Stimulated activated naive CD8-positive, alpha-beta T cell treated with anti-CD3 and anti-CD28 coated beads, Interleukin-15, amount 100 ng/mL, for 72 hours (primary cell): ENCODE data around the gene NNT.
"Not testable (repeated sequence)": the region's sequence is repeated elsewhere in the genome, so short reads cannot be mapped to it uniquely, and the experiment has no call there.

ENCODE experiments used
- ATAC-seq: fragments of 150-1000 bp; cut with Tn5 transposase; 2 replicates; pipeline ENCODE4 v1.10.0; 2021; ENCODE audit warnings: mild to moderate bottlenecking, moderate library complexity
- DNase-seq, 2 donors: peaks; one replicate each; pipeline ENCODE4 v3.0.0; 2021 to 2022
- H3K27ac Mint-ChIP-seq, 2 donors: one replicate each; pipeline ENCODE4 v1.8.0; 2022; ENCODE audit warnings: mild to moderate bottlenecking in 2 of 2, mixed read lengths in 2 of 2, moderate library complexity in 2 of 2
- H3K27me3 Mint-ChIP-seq: one replicate; pipeline ENCODE4 v1.8.0; 2022; ENCODE audit warnings: mixed read lengths
- H3K4me1 Mint-ChIP-seq: one replicate; pipeline ENCODE4 v1.8.0; 2022; ENCODE audit warnings: mild to moderate bottlenecking, mixed read lengths
- H3K4me3 Mint-ChIP-seq, 2 donors: one replicate each; pipeline ENCODE4 v1.8.0; 2022; ENCODE audit warnings: mild to moderate bottlenecking in 2 of 2, mixed read lengths in 2 of 2, moderate library complexity in 1 of 2
- H3K9me3 Mint-ChIP-seq, 2 donors: one replicate each; pipeline ENCODE4 v1.8.0; 2022; ENCODE audit warnings: mixed read lengths in 2 of 2

Gene NNT

GRCh38 chr5:43663916-43664315 is 60.9 kb downstream of the NNT start:
- ATAC-seq (no peak), DNase-seq (no peak)
- peaks cover 4 to 7% of the 10 kb centered on the region in 2 donors for H3K9me3 Mint-ChIP-seq
- no peaks in the 10 kb centered on the region for H3K27me3 Mint-ChIP-seq
- H3K4me1 Mint-ChIP-seq = no peaks in the 10 kb centered on the region
- no peak overlapping the region for H3K4me3 Mint-ChIP-seq
- H3K27ac Mint-ChIP-seq = no peak overlapping the region

- ATAC-seq = no peak
- H3K4me3 Mint-ChIP-seq = no peak overlapping the region
- no peaks in the 10 kb centered on the region for H3K4me1 Mint-ChIP-seq
- H3K9me3 Mint-ChIP-seq = peaks cover 4 to 7% of the 10 kb centered on the region in 2 donors
- no peak for DNase-seq
- no peak overlapping the region for H3K27ac Mint-ChIP-seq
- no peaks in the 10 kb centered on the region for H3K27me3 Mint-ChIP-seq
These were observed 61.6 kb downstream of the NNT start for GRCh38 chr5:43664501-43665040.

GRCh38 chr5:43665749-43666148 is 62.8 kb downstream of the NNT start:
- H3K9me3 Mint-ChIP-seq, H3K4me1 Mint-ChIP-seq, ATAC-seq, H3K4me3 Mint-ChIP-seq, H3K27me3 Mint-ChIP-seq, DNase-seq, H3K27ac Mint-ChIP-seq: not testable (repeated sequence)

- not testable (repeated sequence) for DNase-seq, H3K27me3 Mint-ChIP-seq, H3K9me3 Mint-ChIP-seq, ATAC-seq, H3K4me3 Mint-ChIP-seq, H3K27ac Mint-ChIP-seq, H3K4me1 Mint-ChIP-seq
These were observed 63.7 kb downstream of the NNT start for GRCh38 chr5:43666728-43667127.

GRCh38 chr5:43667379-43667778 is 64.4 kb downstream of the NNT start:
- H3K4me1 Mint-ChIP-seq, H3K27ac Mint-ChIP-seq, H3K4me3 Mint-ChIP-seq, ATAC-seq, H3K9me3 Mint-ChIP-seq, H3K27me3 Mint-ChIP-seq, DNase-seq: not testable (repeated sequence)

- DNase-seq (no peak), ATAC-seq (no peak)
- H3K9me3 Mint-ChIP-seq = no peaks in the 10 kb centered on the region
- no peak overlapping the region for H3K27ac Mint-ChIP-seq
- no peaks in the 10 kb centered on the region for H3K27me3 Mint-ChIP-seq
- no peaks in the 10 kb centered on the region for H3K4me1 Mint-ChIP-seq
- no peak overlapping the region for H3K4me3 Mint-ChIP-seq
These were observed 71.6 kb downstream of the NNT start for GRCh38 chr5:43674536-43674935.

GRCh38 chr5:43675357-43675756 is 72.4 kb downstream of the NNT start:
- H3K27ac Mint-ChIP-seq = no peak overlapping the region
- DNase-seq = no peak
- H3K27me3 Mint-ChIP-seq = no peaks in the 10 kb centered on the region
- no peaks in the 10 kb centered on the region for H3K9me3 Mint-ChIP-seq
- H3K4me3 Mint-ChIP-seq = no peak overlapping the region
- ATAC-seq = no peak
- no peaks in the 10 kb centered on the region for H3K4me1 Mint-ChIP-seq

- no peak overlapping the region for H3K4me3 Mint-ChIP-seq
- H3K4me1 Mint-ChIP-seq = no peaks in the 10 kb centered on the region
- peak; percentile 40 for ATAC-seq
- H3K27me3 Mint-ChIP-seq = no peaks in the 10 kb centered on the region
- no peaks in the 10 kb centered on the region for H3K9me3 Mint-ChIP-seq
- H3K27ac Mint-ChIP-seq = peak overlapping the region in 1 of 2 donors; percentile 2
- DNase-seq = no peak
These were observed 73.3 kb downstream of the NNT start for GRCh38 chr5:43676083-43676840.

GRCh38 chr5:43677253-43677652 is 74.3 kb downstream of the NNT start:
- no peak overlapping the region for H3K4me3 Mint-ChIP-seq
- no peaks in the 10 kb centered on the region for H3K27me3 Mint-ChIP-seq
- no peak for ATAC-seq
- no peak overlapping the region for H3K27ac Mint-ChIP-seq
- no peaks in the 10 kb centered on the region for H3K9me3 Mint-ChIP-seq
- no peak for DNase-seq
- H3K4me1 Mint-ChIP-seq = no peaks in the 10 kb centered on the region

GRCh38 chr5:43679214-43679613 is 76.2 kb downstream of the NNT start:
- ATAC-seq (no peak), DNase-seq (no peak)
- no peak overlapping the region for H3K27ac Mint-ChIP-seq
- no peaks in the 10 kb centered on the region for H3K27me3 Mint-ChIP-seq
- peaks cover 6% of the 10 kb centered on the region for H3K4me1 Mint-ChIP-seq
- no peaks in the 10 kb centered on the region for H3K9me3 Mint-ChIP-seq
- no peak overlapping the region for H3K4me3 Mint-ChIP-seq

- Mint-ChIP-seq H3K27me3 (no peaks in the 10 kb centered on the region), H3K4me3 (no peak overlapping the region), H3K9me3 (no peaks in the 10 kb centered on the region), H3K27ac (no peak overlapping the region), H3K4me1 (peaks cover 6% of the 10 kb centered on the region)
- DNase-seq (no peak), ATAC-seq (no peak)
These were observed 77.3 kb downstream of the NNT start for GRCh38 chr5:43680286-43680685.

- Mint-ChIP-seq H3K27me3 (no peaks in the 10 kb centered on the region), H3K4me1 (peaks cover 6% of the 10 kb centered on the region), H3K27ac (no peak overlapping the region), H3K9me3 (peaks cover 5 to 10% of the 10 kb centered on the region in 2 donors), H3K4me3 (no peak overlapping the region)
- DNase-seq (no peak), ATAC-seq (no peak)
These were observed 81.0 kb downstream of the NNT start for GRCh38 chr5:43683884-43684471.

- no peaks in the 10 kb centered on the region for H3K27me3 Mint-ChIP-seq
- DNase-seq (no peak), ATAC-seq (no peak)
- H3K27ac Mint-ChIP-seq = no peak overlapping the region
- H3K4me3 Mint-ChIP-seq = no peak overlapping the region
- peaks cover 6% of the 10 kb centered on the region for H3K4me1 Mint-ChIP-seq
- peaks cover 5 to 10% of the 10 kb centered on the region in 2 donors for H3K9me3 Mint-ChIP-seq
These were observed 82.4 kb downstream of the NNT start for GRCh38 chr5:43685252-43685950.

GRCh38 chr5:43687275-43687674 is 84.3 kb downstream of the NNT start:
- Mint-ChIP-seq H3K27me3 (no peaks in the 10 kb centered on the region), H3K4me3 (no peak overlapping the region), H3K9me3 (peaks cover 9 to 10% of the 10 kb centered on the region in 2 donors), H3K27ac (no peak overlapping the region), H3K4me1 (peaks cover 6% of the 10 kb centered on the region)
- DNase-seq (no peak), ATAC-seq (no peak)

- Mint-ChIP-seq H3K27ac (no peak overlapping the region), H3K4me1 (no peaks in the 10 kb centered on the region), H3K27me3 (no peaks in the 10 kb centered on the region), H3K4me3 (no peak overlapping the region), H3K9me3 (peaks cover 31 to 34% of the 10 kb centered on the region in 2 donors)
- DNase-seq = no peak
- no peak for ATAC-seq
These were observed 88.3 kb downstream of the NNT start for GRCh38 chr5:43691275-43691674.

GRCh38 chr5:43691893-43692292 is 88.9 kb downstream of the NNT start:
- no peaks in the 10 kb centered on the region for H3K4me1 Mint-ChIP-seq
- H3K4me3 Mint-ChIP-seq = no peak overlapping the region
- no peak for ATAC-seq
- H3K9me3 Mint-ChIP-seq = peaks cover 31 to 34% of the 10 kb centered on the region in 2 donors
- no peaks in the 10 kb centered on the region for H3K27me3 Mint-ChIP-seq
- no peak overlapping the region for H3K27ac Mint-ChIP-seq
- DNase-seq = no peak
